Stimulated activated CD4-positive, alpha-beta T cell treated with anti-CD3 and anti-CD28 coated beads, Interleukin-4, amount 100 ng/mL, for 1 hour (primary cell): ENCODE results near the gene CHRD.
A peak's percentile ranks its signal among the peaks of the same experiment; 100 is the strongest.
"Not testable (repeated sequence)": the region's sequence is repeated elsewhere in the genome, so short reads cannot be mapped to it uniquely, and the experiment has no call there.

Experiments used
- DNase-seq: peaks from one replicate; pipeline ENCODE4 v3.0.0-alpha.2; 2020

The CHRD gene

GRCh38 chr3:184379358-184380184, at the start of gene CHRD:
CHRD (plus strand) TSS chr3:184380054; CDS start chr3:184380319, 265 bp downstream.
- DNase-seq: no peak

DNA sequence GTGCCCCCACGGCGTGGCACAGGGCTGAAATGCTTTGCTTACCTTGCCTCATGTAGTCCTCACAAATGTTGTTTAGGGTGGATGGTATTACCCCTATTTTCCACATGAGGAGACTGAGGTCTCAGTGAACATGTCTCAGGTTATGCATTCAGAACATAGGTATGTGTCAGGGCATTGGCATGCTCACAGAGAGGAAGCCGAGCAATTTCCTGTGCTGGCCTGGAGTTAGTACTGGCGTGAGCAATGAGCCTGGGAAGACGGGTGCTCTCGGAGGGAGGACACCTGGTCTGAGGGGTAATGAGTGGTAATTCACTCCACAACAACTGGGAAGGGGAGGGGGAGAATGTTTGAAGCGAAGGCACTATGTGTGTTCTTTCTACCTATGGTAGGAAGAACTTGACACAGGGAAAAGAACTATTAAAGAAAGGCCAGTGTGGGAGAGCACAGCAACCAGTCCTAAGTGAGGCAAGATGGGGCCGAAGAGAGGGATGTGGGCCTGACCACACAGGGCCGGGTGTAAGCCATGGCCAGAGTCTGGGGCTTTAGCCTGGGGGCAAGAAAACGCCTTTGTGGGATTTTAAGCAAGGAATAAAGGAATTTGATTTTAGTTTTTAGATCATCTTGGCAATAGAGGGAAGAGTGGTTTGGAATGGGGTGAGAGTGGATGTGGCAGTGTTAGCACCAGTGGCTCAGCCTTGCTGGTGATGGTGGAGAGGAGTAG, 47.3 kb upstream of the CHRD start:
- DNase-seq: no peak

DNA sequence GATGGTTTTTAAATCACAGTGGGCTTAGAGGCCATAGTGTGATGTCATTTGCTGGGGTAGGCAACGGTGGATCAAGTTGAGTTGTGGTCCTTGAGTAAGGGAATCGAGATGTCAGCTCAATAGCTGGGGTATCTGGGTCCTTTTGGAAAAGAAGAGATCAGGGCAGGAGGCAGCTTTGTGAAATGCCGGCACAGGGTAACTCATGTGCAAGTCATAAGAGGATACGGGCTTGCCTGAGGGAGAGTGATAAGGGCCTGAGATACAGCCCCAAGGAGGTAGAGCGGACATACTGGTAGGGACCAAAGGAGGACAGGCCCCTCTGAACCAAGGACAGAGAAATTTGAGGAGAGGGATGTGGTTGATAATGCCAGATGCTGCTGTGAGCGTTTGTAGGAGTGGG, 46.7 kb upstream of the CHRD start:
- DNase-seq: no peak

- DNase-seq: no peak
These were observed 46.2 kb upstream of the CHRD start for GRCh38 chr3:184333700-184334099.

GRCh38 chr3:184334470-184335158, 45.2 kb upstream of the CHRD start:
- DNase-seq: peak; percentile 32

DNA sequence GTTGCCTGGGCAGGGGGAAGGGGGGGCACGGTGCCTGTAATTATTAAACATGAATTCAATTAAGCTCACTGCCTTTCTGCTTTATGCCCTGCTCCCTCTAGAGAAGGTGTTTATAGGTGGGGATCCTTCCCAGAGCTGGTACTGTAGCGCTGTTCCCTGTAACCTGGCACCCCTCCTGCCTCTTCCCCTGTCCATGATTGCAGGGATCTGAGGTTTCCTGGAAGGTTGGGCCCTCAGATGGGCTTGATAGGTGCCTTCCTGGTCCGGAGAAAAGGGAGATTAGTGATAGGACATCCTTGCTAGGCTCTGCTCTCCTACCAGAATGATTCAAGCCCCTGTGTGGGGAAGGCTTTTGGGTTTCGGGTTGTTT, 44.6 kb upstream of the CHRD start:
- no peak for DNase-seq

DNA sequence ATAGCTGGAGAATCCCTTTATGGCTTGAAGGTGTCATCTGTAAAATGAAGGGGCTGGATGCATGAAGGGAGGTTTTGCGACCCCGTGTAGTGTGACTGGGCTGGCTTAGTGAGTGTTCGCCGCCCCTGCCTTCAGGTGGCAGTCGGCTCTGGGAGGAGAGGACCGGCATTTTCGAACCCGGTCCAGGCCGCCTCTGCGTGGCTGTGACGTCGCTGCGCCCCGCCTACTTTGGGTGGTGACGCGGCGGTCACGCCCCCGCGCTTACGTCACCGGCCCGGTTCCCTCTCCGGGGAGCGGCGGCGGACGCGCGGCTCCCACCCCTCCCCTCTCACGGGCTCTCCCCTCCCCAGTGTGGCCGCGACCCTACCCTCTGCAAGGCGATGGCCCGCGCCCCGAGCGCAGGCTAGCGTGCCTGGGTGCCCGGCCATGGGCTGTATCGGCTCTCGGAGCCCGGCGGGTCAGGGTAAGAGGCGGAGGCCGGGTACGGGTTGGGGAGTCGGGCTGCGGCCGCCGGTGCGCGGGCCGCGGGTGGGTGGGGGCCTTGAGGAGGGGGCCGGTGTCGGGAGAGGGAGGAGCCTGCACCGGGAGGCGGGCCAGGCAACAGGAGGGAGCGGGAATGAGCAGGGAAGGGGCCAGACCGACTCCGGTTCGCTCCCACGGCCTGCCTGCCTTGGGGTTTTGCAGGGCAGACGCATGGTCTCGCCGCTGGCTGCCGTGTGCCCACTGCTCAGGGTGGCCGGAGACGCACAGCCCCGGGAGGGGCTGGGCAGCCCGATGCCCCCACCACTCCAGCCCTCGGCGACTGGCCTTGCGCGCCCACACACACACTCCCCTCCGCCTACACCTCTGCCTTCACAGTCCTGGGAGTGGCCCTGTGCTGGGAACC, 44.0 kb upstream of the CHRD start:
- peak; percentile 89 for DNase-seq

GRCh38 chr3:184336547-184337398, 43.1 kb upstream of the CHRD start:
- DNase-seq: no peak

DNA sequence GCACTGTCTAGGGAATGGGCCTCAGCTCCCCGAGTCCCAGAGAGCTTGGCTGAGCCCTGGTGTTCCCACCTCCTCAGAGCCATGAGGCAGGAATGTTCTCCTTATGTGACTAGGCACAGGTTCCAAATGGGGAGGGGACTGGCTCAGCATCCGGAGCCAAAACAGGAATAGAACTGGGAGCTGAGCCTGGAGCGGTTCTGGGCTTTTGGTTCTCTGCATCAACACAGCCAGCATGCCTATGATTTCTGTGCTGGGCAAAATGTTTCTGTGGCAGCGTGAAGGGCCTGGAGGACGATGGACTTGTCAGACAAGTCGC, 42.5 kb upstream of the CHRD start, which contains the start of gene FAM131A:
TSS of gene FAM131A (plus strand) at position 202 of the 316 bp plus-strand sequence. CDS start at position 233, 31 bp downstream.
- DNase-seq: no peak

DNA sequence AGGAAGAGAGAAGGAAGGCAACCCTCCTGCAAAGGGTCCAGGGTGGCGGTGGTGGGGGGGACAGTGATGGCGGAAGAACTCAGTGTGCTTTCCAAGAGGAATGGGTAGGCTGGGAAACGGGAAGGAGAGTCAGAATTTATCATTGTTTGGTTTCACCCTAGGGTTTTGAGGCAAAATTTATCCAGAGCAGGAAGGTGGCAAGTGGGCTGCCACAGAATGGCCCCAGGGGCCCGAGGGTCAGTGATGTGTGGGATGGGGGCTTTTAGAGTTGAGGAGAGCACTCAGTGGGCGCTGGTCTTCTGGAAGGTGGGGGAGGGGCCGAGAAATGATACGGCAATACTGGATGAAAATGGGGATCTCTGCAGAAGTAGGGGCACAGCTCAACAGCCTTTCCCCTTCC, 41.9 kb upstream of the CHRD start:
- no peak for DNase-seq

DNA sequence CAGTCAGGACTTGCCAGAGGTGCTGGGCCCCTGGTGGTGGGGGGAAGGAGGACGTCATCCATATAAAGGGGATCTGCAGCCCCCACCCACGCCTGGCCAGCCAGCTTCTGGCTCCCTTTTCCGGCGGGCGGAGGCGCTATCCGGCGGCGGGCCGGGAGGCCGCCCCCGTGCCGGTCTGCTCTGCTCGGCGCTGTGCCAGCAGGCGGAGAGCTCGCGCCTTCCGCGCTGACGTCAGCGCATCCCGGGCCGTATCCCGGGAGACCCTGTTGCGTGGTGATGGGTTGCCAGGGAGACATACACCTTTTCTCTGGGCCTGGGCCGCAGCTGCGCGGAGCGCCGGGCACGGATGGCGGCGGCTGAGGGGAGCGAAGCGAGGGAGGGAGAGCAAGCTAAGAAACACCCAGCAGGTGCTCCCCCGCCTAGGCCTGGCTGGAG, 41.3 kb upstream of the CHRD start:
- no peak for DNase-seq

- no peak for DNase-seq
These were observed 40.9 kb upstream of the CHRD start for GRCh38 chr3:184339001-184339400.

- DNase-seq: not testable (repeated sequence)
These were observed 40.3 kb upstream of the CHRD start for GRCh38 chr3:184339451-184340135.

DNA sequence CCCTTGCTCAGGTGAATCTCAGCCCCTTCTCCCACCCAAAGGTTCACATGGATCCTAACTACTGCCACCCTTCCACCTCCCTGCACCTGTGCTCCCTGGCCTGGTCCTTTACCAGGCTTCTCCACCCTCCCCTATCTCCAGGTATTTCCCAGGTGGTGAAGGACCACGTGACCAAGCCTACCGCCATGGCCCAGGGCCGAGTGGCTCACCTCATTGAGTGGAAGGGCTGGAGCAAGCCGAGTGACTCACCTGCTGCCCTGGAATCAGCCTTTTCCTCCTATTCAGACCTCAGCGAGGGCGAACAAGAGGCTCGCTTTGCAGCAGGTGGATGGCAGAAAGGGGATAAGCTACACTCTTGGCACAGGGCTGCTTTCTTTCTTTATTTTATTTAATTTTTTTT, 37.9 kb upstream of the CHRD start:
- DNase-seq: no peak

GRCh38 chr3:184343200-184343876, 36.5 kb upstream of the CHRD start:
- no peak for DNase-seq

GRCh38 chr3:184344579-184345316, 35.1 kb upstream of the CHRD start:
- DNase-seq: no peak

DNA sequence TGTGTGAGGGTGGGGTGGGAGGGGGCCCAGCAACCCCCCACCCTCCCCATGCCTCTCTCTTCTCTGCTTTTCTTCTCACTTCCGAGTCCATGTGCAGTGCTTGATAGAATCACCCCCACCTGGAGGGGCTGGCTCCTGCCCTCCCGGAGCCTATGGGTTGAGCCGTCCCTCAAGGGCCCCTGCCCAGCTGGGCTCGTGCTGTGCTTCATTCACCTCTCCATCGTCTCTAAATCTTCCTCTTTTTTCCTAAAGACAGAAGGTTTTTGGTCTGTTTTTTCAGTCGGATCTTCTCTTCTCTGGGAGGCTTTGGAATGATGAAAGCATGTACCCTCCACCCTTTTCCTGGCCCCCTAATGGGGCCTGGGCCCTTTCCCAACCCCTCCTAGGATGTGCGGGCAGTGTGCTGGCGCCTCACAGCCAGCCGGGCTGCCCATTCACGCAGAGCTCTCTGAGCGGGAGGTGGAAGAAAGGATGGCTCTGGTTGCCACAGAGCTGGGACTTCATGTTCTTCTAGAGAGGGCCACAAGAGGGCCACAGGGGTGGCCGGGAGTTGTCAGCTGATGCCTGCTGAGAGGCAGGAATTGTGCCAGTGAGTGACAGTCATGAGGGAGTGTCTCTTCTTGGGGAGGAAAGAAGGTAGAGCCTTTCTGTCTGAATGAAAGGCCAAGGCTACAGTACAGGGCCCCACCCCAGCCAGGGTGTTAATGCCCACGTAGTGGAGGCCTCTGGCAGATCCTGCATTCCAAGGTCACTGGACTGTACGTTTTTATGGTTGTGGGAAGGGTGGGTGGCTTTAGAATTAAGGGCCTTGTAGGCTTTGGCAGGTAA, 34.3 kb upstream of the CHRD start:
- DNase-seq: no peak

DNA sequence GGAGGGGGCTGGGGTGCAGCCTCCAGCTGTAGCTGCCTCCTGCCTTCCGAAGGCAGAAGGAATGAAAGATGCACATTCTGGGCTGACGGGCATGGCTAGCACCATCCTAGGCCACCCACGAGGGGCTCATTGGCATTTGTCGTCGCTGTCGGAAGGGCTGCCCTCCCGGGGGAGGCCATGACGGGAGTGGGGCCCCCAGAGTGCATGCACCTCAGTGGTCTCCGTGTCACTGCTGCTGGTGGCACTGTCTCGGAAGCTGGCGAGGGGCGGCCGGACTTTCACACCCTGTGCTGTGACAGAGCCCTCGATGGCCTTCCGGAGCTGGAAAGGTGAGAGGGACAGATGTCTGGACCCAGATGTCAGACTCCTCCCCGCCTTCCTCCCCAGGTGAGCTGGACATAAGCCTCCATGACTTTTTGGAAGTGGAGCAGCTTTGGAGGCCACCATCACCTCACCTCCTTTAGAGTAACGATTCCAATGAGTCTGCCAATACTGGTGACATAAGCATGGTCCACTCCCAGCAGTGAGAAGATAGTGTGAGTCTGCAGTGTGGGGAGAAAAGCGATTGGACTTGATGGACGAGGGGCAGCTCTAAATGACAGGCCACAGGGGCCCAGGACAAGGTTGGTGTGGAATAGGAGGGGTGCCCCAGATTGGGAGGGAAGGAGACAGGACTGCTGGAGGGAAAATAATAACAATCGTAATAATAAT, 33.2 kb upstream of the CHRD start:
- DNase-seq: no peak
